Liver (tissue), 3 donors: Measurements from ENCODE around the gene FUBP1.

Source experiments
- EGR1 ChIP-seq, 2 donors: IDR thresholded peaks; 2 replicates each; pipeline ENCODE4 v1.6.1; 2016 to 2018; ENCODE audit warnings: antibody characterized with exemption in 2 of 2, low read depth in 2 of 2
- FOXA2 ChIP-seq: IDR thresholded peaks from 2 replicates; pipeline ENCODE4 v1.6.1; 2016; ENCODE audit warnings: antibody characterized with exemption
- GABPA ChIP-seq, 2 donors: IDR thresholded peaks in 1 of 2; conservative IDR thresholded peaks in 1 of 2; 2 replicates each; pipeline ENCODE4 v1.6.1; 2016; ENCODE audit warnings: antibody characterized with exemption in 2 of 2, mild to moderate bottlenecking in 1 of 2, moderate library complexity in 1 of 2
- HNF4A ChIP-seq, 2 donors: conservative IDR thresholded peaks; 2 replicates each; pipeline ENCODE4 v1.6.1; 2016; ENCODE audit warnings: antibody characterized with exemption in 2 of 2, mild to moderate bottlenecking in 2 of 2
- JUND ChIP-seq, 2 donors: IDR thresholded peaks; 2 replicates each; pipeline ENCODE4 v1.6.1; 2016; ENCODE audit warnings: antibody characterized with exemption in 2 of 2
- MAX ChIP-seq: IDR thresholded peaks from 2 replicates; pipeline ENCODE4 v1.6.1; 2016; ENCODE audit warnings: antibody characterized with exemption
- RAD21 ChIP-seq, 2 donors: IDR thresholded peaks; 2 replicates each; pipeline ENCODE4 v1.6.1; 2016; ENCODE audit warnings: antibody characterized with exemption in 2 of 2, mild to moderate bottlenecking in 2 of 2
- RXRA ChIP-seq, 2 donors: IDR thresholded peaks; 2 replicates each; pipeline ENCODE4 v1.6.1; 2017 to 2018; ENCODE audit warnings: antibody characterized with exemption in 2 of 2, mild to moderate bottlenecking in 1 of 2
- SP1 ChIP-seq: IDR thresholded peaks from 2 replicates; pipeline ENCODE4 v1.6.1; 2018; ENCODE audit warnings: antibody characterized with exemption, mild to moderate bottlenecking
- TAF1 ChIP-seq: conservative IDR thresholded peaks from 2 replicates; pipeline ENCODE4 v1.6.1; 2016; ENCODE audit warnings: antibody characterized with exemption, mild to moderate bottlenecking
- YY1 ChIP-seq: IDR thresholded peaks from 2 replicates; pipeline ENCODE4 v1.6.1; 2016; ENCODE audit warnings: antibody characterized with exemption, mild to moderate bottlenecking
- ZBTB33 ChIP-seq: IDR thresholded peaks from 2 replicates; pipeline ENCODE4 v1.6.1; 2016; ENCODE audit warnings: antibody characterized with exemption
- TF ChIP-seq, protein P1 (sequence below): fragments of 150-350 bp; IDR thresholded peaks from 2 replicates; pipeline ENCODE4 v1.5.1; 2017; ENCODE audit warnings: improper control_type of control experiment, low read depth, low read length; ENCODE audit not compliant: missing input control
- TF ChIP-seq, protein P2 (sequence below): IDR thresholded peaks from 2 replicates; pipeline ENCODE4 v1.6.1; 2016; ENCODE audit warnings: antibody characterized with exemption, mild to moderate bottlenecking
- donor health status: healthy.
- donor health status: healthy.

GRCh38 chr1:77926561-77927357, 52.1 kb downstream of the FUBP1 start:
- TF ChIP-seq, protein P1, sequence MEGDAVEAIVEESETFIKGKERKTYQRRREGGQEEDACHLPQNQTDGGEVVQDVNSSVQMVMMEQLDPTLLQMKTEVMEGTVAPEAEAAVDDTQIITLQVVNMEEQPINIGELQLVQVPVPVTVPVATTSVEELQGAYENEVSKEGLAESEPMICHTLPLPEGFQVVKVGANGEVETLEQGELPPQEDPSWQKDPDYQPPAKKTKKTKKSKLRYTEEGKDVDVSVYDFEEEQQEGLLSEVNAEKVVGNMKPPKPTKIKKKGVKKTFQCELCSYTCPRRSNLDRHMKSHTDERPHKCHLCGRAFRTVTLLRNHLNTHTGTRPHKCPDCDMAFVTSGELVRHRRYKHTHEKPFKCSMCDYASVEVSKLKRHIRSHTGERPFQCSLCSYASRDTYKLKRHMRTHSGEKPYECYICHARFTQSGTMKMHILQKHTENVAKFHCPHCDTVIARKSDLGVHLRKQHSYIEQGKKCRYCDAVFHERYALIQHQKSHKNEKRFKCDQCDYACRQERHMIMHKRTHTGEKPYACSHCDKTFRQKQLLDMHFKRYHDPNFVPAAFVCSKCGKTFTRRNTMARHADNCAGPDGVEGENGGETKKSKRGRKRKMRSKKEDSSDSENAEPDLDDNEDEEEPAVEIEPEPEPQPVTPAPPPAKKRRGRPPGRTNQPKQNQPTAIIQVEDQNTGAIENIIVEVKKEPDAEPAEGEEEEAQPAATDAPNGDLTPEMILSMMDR = no peak
- no peak for TF ChIP-seq JUND (IDR thresholded peaks at IDR 0.05)
- TF ChIP-seq GABPA (IDR thresholded peaks at IDR 0.05 in 1 of 2, conservative IDR thresholded peaks at IDR 0.05 in 1 of 2) = no peak
- no peak for TF ChIP-seq ZBTB33
- TF ChIP-seq, protein P2, sequence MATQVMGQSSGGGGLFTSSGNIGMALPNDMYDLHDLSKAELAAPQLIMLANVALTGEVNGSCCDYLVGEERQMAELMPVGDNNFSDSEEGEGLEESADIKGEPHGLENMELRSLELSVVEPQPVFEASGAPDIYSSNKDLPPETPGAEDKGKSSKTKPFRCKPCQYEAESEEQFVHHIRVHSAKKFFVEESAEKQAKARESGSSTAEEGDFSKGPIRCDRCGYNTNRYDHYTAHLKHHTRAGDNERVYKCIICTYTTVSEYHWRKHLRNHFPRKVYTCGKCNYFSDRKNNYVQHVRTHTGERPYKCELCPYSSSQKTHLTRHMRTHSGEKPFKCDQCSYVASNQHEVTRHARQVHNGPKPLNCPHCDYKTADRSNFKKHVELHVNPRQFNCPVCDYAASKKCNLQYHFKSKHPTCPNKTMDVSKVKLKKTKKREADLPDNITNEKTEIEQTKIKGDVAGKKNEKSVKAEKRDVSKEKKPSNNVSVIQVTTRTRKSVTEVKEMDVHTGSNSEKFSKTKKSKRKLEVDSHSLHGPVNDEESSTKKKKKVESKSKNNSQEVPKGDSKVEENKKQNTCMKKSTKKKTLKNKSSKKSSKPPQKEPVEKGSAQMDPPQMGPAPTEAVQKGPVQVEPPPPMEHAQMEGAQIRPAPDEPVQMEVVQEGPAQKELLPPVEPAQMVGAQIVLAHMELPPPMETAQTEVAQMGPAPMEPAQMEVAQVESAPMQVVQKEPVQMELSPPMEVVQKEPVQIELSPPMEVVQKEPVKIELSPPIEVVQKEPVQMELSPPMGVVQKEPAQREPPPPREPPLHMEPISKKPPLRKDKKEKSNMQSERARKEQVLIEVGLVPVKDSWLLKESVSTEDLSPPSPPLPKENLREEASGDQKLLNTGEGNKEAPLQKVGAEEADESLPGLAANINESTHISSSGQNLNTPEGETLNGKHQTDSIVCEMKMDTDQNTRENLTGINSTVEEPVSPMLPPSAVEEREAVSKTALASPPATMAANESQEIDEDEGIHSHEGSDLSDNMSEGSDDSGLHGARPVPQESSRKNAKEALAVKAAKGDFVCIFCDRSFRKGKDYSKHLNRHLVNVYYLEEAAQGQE = no peak
- TF ChIP-seq RAD21 (IDR thresholded peaks at IDR 0.05) = no peak
- TF ChIP-seq RXRA (IDR thresholded peaks at IDR 0.05) = no peak
- no peak for TF ChIP-seq FOXA2
- TF ChIP-seq EGR1 (IDR thresholded peaks at IDR 0.05; ENCODE audit: low read depth in 2 of 2) = no peak
- TF ChIP-seq TAF1 = no peak
- no peak for TF ChIP-seq HNF4A (conservative IDR thresholded peaks at IDR 0.05)
- TF ChIP-seq MAX = no peak
- TF ChIP-seq YY1 = no peak
- no peak for TF ChIP-seq SP1
